Keratinocyte (primary cell): ENCODE results near the gene NT5DC1. TPM values are rescaled to one million over a fixed set of nuclear protein-coding genes. Genes with fewer than 3 reads are reported as not detected.
A peak's percentile ranks its signal among the peaks of the same experiment; 100 is the strongest.

Experiments
- DNase-seq: peaks from one replicate; pipeline ENCODE4 v3.0.0-alpha.2; 2011; ENCODE audit warnings: low read depth, missing footprints, low spot score
- FAIRE-seq: peaks from 2 replicates; lab custom pipeline; 2011; peaks lifted over from hg19 to GRCh38; lab: Jason Lieb, UNC
- H2AFZ ChIP-seq: 2 replicates; pipeline ENCODE4 v1.6.0; 2012; ENCODE audit warnings: low read length, control low read depth, inconsistent platforms; ENCODE audit not compliant: control insufficient read depth
- H3K27ac ChIP-seq: 2 replicates; pipeline ENCODE4 v1.5.1; 2011; ENCODE audit warnings: low read length; ENCODE audit not compliant: control insufficient read depth, insufficient read depth
- H3K27me3 ChIP-seq: 3 replicates; pipeline ENCODE4 v1.6.0; 2011; ENCODE audit warnings: low read length; ENCODE audit not compliant: control insufficient read depth, insufficient read depth; ENCODE audit errors: extremely low read depth
- H3K36me3 ChIP-seq, 2 experiments: 2 replicates in 1 of 2; 3 replicates in 1 of 2; pipeline ENCODE4 v1.5.1; 2011; ENCODE audit warnings: low read length in 2 of 2, mild to moderate bottlenecking in 1 of 2; ENCODE audit not compliant: control insufficient read depth in 2 of 2, insufficient read depth in 2 of 2; ENCODE audit errors: extremely low read depth in 1 of 2
- H3K4me1 ChIP-seq: 3 replicates; pipeline ENCODE4 v1.5.1; 2011; ENCODE audit warnings: low read length; ENCODE audit not compliant: control insufficient read depth, insufficient read depth; ENCODE audit errors: extremely low read depth
- H3K4me2 ChIP-seq: 3 replicates; pipeline ENCODE4 v1.6.0; 2011; ENCODE audit warnings: low read depth, low read length; ENCODE audit not compliant: control insufficient read depth, insufficient read depth; ENCODE audit errors: extremely low read depth
- H3K4me3 ChIP-seq, 3 experiments: fragments of 200-600 bp in 1 of 3; sonication (generic) in 1 of 3; 2 replicates in 2 of 3; 3 replicates in 1 of 3; pipeline ENCODE4 v1.5.1; 2011 to 2016; ENCODE audit warnings: low read length in 3 of 3, mild to moderate bottlenecking in 3 of 3, control low read depth in 2 of 3, inconsistent platforms in 1 of 3, low read depth in 1 of 3, mixed read lengths in 1 of 3, mixed run types in 1 of 3, moderate library complexity in 1 of 3; ENCODE audit not compliant: control insufficient read depth in 2 of 3, insufficient read depth in 2 of 3; ENCODE audit errors: extremely low read depth in 1 of 3
- H3K79me2 ChIP-seq: 2 replicates; pipeline ENCODE4 v1.6.0; 2012; ENCODE audit warnings: low read length; ENCODE audit not compliant: control insufficient read depth, insufficient read depth
- H3K9ac ChIP-seq: 3 replicates; pipeline ENCODE4 v1.6.0; 2011; ENCODE audit warnings: low read length; ENCODE audit not compliant: control insufficient read depth, insufficient read depth; ENCODE audit errors: extremely low read depth
- H3K9me1 ChIP-seq: 3 replicates; pipeline ENCODE4 v1.6.0; 2011; ENCODE audit warnings: low read length; ENCODE audit not compliant: control insufficient read depth, insufficient read depth; ENCODE audit errors: extremely low read depth
- H3K9me3 ChIP-seq: 2 replicates; pipeline ENCODE4 v1.5.1; 2012; ENCODE audit warnings: low read depth, low read length; ENCODE audit not compliant: control insufficient read depth
- H4K20me1 ChIP-seq: 3 replicates; pipeline ENCODE4 v1.6.0; 2011; ENCODE audit warnings: low read length; ENCODE audit not compliant: control insufficient read depth, insufficient read depth; ENCODE audit errors: extremely low read depth
- CTCF ChIP-seq, 3 experiments: IDR thresholded peaks in 1 of 3; conservative IDR thresholded peaks in 1 of 3; optimal IDR thresholded peaks in 1 of 3; 2 replicates in 2 of 3; 3 replicates in 1 of 3; pipeline versions ENCODE3 to v1.5.1; 2011; ENCODE audit warnings: low read length in 3 of 3, mild to moderate bottlenecking in 3 of 3, moderate library complexity in 2 of 3, control low read depth in 1 of 3, inconsistent platforms in 1 of 3; ENCODE audit not compliant: insufficient read depth in 2 of 3; ENCODE audit errors: extremely low read depth in 1 of 3
- EZH2 ChIP-seq: IDR thresholded peaks from one replicate; pipeline ENCODE4 v1.6.1; 2012; ENCODE audit warnings: inconsistent platforms, mild to moderate bottlenecking, low read length, moderate library complexity
- dilution Hi-C: fragments of 300-500 bp; cut with MboI; formaldehyde crosslinking; loops from one replicate; pipeline ENCODE4 v1.7.0; 2020; ENCODE audit warnings: low sequenced_read_pairs; ENCODE audit not compliant: extremely low pct_ligation_motif_present
- polyA plus RNA-seq, 5 experiments: library from polyadenylated mRNA; depleted of rRNA in 3 of 5; stranded (reverse) in 3 of 5; stranded (forward) in 1 of 5; unstranded in 1 of 5; fragments of >200 nt; gene quantifications; 1 replicate in 1 of 5; 2 replicates in 3 of 5; 3 replicates in 1 of 5; pipeline versions ENCODE4 v1.2.1 to v1.2.3, GENCODE V29; 2011 to 2012; ENCODE audit warnings: missing spikeins in 2 of 5, low read depth in 1 of 5, low replicate concordance in 1 of 5

The NT5DC1 gene
- polyA plus RNA-seq, 1 donor (not counting 4 experiments of a cell fraction or from before 2014, with no cell fraction given): 31.2 TPM

DNA sequence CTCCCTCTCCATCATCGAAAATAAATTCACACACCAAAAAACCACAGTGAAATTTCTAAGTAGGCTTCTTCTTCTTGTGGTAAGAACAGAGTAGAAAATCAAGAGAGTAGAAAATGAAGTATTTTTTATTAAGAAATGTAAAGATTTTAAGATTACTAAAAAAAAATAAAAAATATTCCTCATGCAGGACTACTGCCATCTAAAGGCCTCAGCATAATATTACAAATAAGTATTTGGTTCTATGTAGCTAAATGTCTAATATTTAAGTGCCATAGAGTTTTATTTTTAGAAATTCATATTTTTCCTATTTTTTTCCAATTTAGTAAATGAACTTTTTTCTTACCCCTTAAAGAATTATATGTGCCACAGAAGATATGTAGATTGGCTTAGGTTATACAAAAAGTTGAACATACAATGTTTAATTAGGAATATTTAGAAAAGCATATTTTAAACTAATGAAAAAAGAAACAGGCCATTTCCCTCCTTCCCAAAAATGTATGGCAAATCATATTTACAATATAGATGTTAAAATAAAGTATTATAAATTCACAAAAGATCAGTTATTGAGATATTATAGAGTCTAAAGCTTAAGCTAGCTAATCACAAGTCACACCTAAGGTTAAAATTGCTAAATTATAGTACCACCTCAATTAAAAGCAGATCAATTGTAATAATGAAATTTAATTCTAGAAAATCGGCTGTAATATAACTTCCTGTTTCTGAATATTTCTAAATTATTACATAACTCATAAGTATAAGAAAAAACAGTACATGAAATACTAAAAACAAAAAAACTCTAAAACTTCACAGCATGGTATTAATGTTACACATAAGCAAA, 3.5 kb upstream of the NT5DC1 start:
- dilution Hi-C loops: no loop called here
- Histone ChIP-seq H2AFZ (no peak overlapping the region), H3K27me3 (no peaks in the 10 kb centered on the region), H4K20me1 (no peaks in the 10 kb centered on the region), H3K4me2 (no peak overlapping the region), H3K9ac (no peak overlapping the region), H3K9me3 (no peaks in the 10 kb centered on the region), H3K79me2 (peaks cover 8% of the 10 kb centered on the region), H3K4me3 (no peak overlapping the region), H3K27ac (no peak overlapping the region), H3K36me3 (no peaks in the 10 kb centered on the region), H3K9me1 (no peaks in the 10 kb centered on the region), H3K4me1 (peaks cover 7% of the 10 kb centered on the region)
- TF ChIP-seq CTCF (optimal IDR thresholded peaks at IDR 0.05 in 1 of 3, IDR thresholded peaks at IDR 0.05 in 1 of 3, conservative IDR thresholded peaks at IDR 0.05 in 1 of 3; ENCODE audit: extremely low read depth in 1 of 3, insufficient read depth in 2 of 3, low read length in 3 of 3) (peak in 1 of 3 experiments; percentile 25), EZH2 (no peak)
- no peak for FAIRE-seq
- no peak for DNase-seq

- Histone ChIP-seq H3K9ac (no peak overlapping the region), H4K20me1 (no peaks in the 10 kb centered on the region), H2AFZ (no peak overlapping the region), H3K4me2 (no peak overlapping the region), H3K9me1 (no peaks in the 10 kb centered on the region), H3K4me3 (no peak overlapping the region), H3K9me3 (no peaks in the 10 kb centered on the region), H3K27ac (no peak overlapping the region), H3K36me3 (peaks cover 0 to 4% of the 10 kb centered on the region in 2 experiments), H3K4me1 (peaks cover 8% of the 10 kb centered on the region), H3K27me3 (no peaks in the 10 kb centered on the region), H3K79me2 (peaks cover 14% of the 10 kb centered on the region)
- dilution Hi-C loops: no loop called here
- FAIRE-seq (no peak), DNase-seq (no peak)
- TF ChIP-seq EZH2: no peak
- TF ChIP-seq CTCF (optimal IDR thresholded peaks at IDR 0.05 in 1 of 3, IDR thresholded peaks at IDR 0.05 in 1 of 3, conservative IDR thresholded peaks at IDR 0.05 in 1 of 3; ENCODE audit: extremely low read depth in 1 of 3, insufficient read depth in 2 of 3, low read length in 3 of 3): no peak
These were observed 1.6 kb upstream of the NT5DC1 start for GRCh38 chr6:116099036-116099435.
